Panc1 (cell line): Measurements from ENCODE around the gene TMEM86A. TPM values are rescaled to one million over a fixed set of nuclear protein-coding genes. Genes with fewer than 3 reads are reported as not detected.

Experiments used
- ATAC-seq: fragments of 200-7000 bp; cut with Tn5 transposase; 2 replicates; pipeline ENCODE4 v1.9.1; 2020; ENCODE audit warnings: mild to moderate bottlenecking, moderate library complexity
- BruUV-seq: library from RNA; stranded (reverse); fragments of 400-500 nt; replicated peaks from 2 replicates; lab custom pipeline; 2021; lab: Mats Ljungman, UMichigan
- CTCF ChIA-PET: fragments of 300-600 bp; sonication (Branson Sonifier 250); formaldehyde crosslinking; loops from one replicate; lab custom pipeline; 2022; ENCODE audit warnings: antibody characterized with exemption; lab: Charles Lee
- POLR2A ChIA-PET: fragments of 300-600 bp; sonication (Branson Sonifier 250); formaldehyde crosslinking; loops from one replicate; lab custom pipeline; 2022; ENCODE audit warnings: antibody characterized with exemption; lab: Charles Lee
- DNase-seq: peaks from one replicate; pipeline ENCODE4 v3.0.0-alpha.2; 2010; ENCODE audit warnings: low read depth, low spot score
- H3K27ac ChIP-seq: 2 replicates; pipeline ENCODE4 v1.5.1; 2011; ENCODE audit warnings: mild to moderate bottlenecking, low read length, inconsistent platforms
- H3K27me3 ChIP-seq: fragments of 200-500 bp; sonication (Bioruptor generic); 2 replicates; pipeline ENCODE4 v1.6.0; 2014; ENCODE audit warnings: low read length, inconsistent platforms; ENCODE audit not compliant: control insufficient read depth, insufficient read depth
- H3K36me3 ChIP-seq: fragments of 200-500 bp; sonication (Bioruptor generic); 2 replicates; pipeline ENCODE4 v1.5.1; 2014; ENCODE audit warnings: inconsistent platforms, mild to moderate bottlenecking, low read length, moderate library complexity; ENCODE audit not compliant: control insufficient read depth, insufficient read depth
- H3K4me1 ChIP-seq: 2 replicates; pipeline ENCODE4 v1.5.1; 2011; ENCODE audit warnings: inconsistent platforms, mild to moderate bottlenecking, low read length, moderate library complexity; ENCODE audit not compliant: control insufficient read depth, insufficient read depth
- H3K4me3 ChIP-seq, 2 experiments: 2 replicates each; pipeline ENCODE4 v1.5.1; 2011 to 2012; ENCODE audit warnings: low read depth in 2 of 2, low read length in 2 of 2, mild to moderate bottlenecking in 2 of 2, inconsistent platforms in 1 of 2, moderate library complexity in 1 of 2
- H3K9me3 ChIP-seq: fragments of 200-500 bp; sonication (Bioruptor generic); 2 replicates; pipeline ENCODE4 v1.5.1; 2014; ENCODE audit warnings: low read depth, mild to moderate bottlenecking, inconsistent platforms, low read length, moderate library complexity; ENCODE audit not compliant: control insufficient read depth, insufficient read depth
- CTCF ChIP-seq: fragments of 450-650 bp; IDR thresholded peaks from 2 replicates; pipeline ENCODE4 v1.5.1; 2017; ENCODE audit warnings: mild to moderate bottlenecking
- POLR2AphosphoS5 ChIP-seq: IDR thresholded peaks from 2 replicates; pipeline ENCODE4 v1.6.1; 2012; ENCODE audit warnings: mild to moderate bottlenecking, low read depth, low read length, moderate library complexity
- REST ChIP-seq, 2 experiments: IDR thresholded peaks; 2 replicates each; pipeline ENCODE4 v1.6.1; 2011 to 2012; ENCODE audit warnings: low read depth in 2 of 2, control low read depth in 1 of 2, low read length in 1 of 2, mild to moderate bottlenecking in 1 of 2, moderate library complexity in 1 of 2; ENCODE audit not compliant: insufficient read depth in 1 of 2
- SIN3A ChIP-seq: IDR thresholded peaks from 2 replicates; pipeline ENCODE4 v1.6.1; 2012; ENCODE audit warnings: low read depth, mild to moderate bottlenecking, low read length, moderate library complexity, borderline replicate concordance; ENCODE audit not compliant: insufficient read depth
- TCF7L2 ChIP-seq: IDR thresholded peaks from 2 replicates; pipeline ENCODE4 v1.6.1; 2011; ENCODE audit warnings: mild to moderate bottlenecking, low read depth, low read length, inconsistent platforms
- in situ Hi-C: cut with HindIII; loops from 2 replicates; pipeline ENCODE4 v1.10.0; 2016; ENCODE audit warnings: low sequenced_read_pairs, low pct_unique_long_range_greater_than_20kb
- intact Hi-C: fragments of 100-400 bp; cut with micrococcal nuclease; formaldehyde crosslinking; loops from one replicate; pipeline ENCODE4 v1.10.0; 2022; ENCODE audit not compliant: unreplicated experiment
- total RNA-seq: library from RNA; stranded (reverse); gene quantifications from one replicate; pipeline ENCODE4 v1.2.1, GENCODE V29; 2021; ENCODE audit not compliant: unreplicated experiment

The TMEM86A gene
- total RNA-seq, 1 experiment from 2014 or later, result 0.31 TPM

DNA sequence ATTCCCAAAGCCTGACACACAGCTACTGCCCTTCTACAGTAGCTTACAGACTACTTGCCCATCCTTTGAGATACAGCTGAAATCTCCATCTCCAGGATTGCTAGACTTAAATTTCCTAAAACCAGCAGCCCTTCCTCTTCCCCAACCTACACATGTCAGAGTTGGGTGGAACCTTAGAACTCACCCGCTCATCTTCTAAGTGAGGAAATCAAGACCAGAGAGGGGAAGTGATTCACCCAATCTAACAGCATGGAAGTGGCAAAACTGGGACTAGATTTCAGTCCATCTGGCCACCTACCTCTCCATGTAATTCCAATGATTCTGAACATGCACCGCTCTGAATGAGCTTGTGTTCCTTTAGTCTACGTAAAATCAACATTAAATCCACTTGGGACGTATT lies 1.0 kb upstream of the TMEM86A start:
- Histone ChIP-seq H3K27me3 (peaks cover 8% of the 10 kb centered on the region), H3K27ac (no peak overlapping the region), H3K4me3 (no peak overlapping the region), H3K9me3 (no peaks in the 10 kb centered on the region), H3K4me1 (no peaks in the 10 kb centered on the region; the same call in 1 of the 2 replicates), H3K36me3 (no peaks in the 10 kb centered on the region)
- ATAC-seq, result no peak
- CTCF ChIA-PET, result no interaction called here
- no TSS peak for BruUV-seq
- POLR2A ChIA-PET, result interaction anchor here (0.6 kb wide), 1 partner anchor 444 kb away, joined by 5 read pairs; no protein-coding TSS in a partner anchor
- in situ Hi-C loops (no loop called here), intact Hi-C loops (no loop called here)
- no peak for DNase-seq
- TF ChIP-seq CTCF (no peak), SIN3A (no peak), TCF7L2 (no peak), POLR2AphosphoS5 (no peak), REST (IDR thresholded peaks at IDR 0.05; ENCODE audit: insufficient read depth in 1 of 2, low read depth in 2 of 2, low read length in 1 of 2) (no peak)

- Histone ChIP-seq H3K36me3 (no peaks in the 10 kb centered on the region), H3K27ac (no peak overlapping the region), H3K27me3 (peaks cover 8% of the 10 kb centered on the region), H3K9me3 (no peaks in the 10 kb centered on the region), H3K4me1 (no peaks in the 10 kb centered on the region; the same call in 1 of the 2 replicates), H3K4me3 (peak overlapping the region; percentile 59 to 69)
- ChIA-PET POLR2A (no interaction called here), CTCF (interaction anchor here (0.6 kb wide), 1 partner anchor 293 kb away, joined by 4 read pairs; no protein-coding TSS in a partner anchor)
- BruUV-seq, result no TSS peak
- no peak for ATAC-seq
- no peak for DNase-seq
- in situ Hi-C loops (no loop called here), intact Hi-C loops (no loop called here)
- TF ChIP-seq POLR2AphosphoS5 (no peak), CTCF (no peak), TCF7L2 (no peak), REST (IDR thresholded peaks at IDR 0.05; ENCODE audit: insufficient read depth in 1 of 2, low read depth in 2 of 2, low read length in 1 of 2) (no peak), SIN3A (no peak)
Measured at GRCh38 chr11:18699269-18699596, 654 bp downstream of the TMEM86A start.
